VCaP (cell line): Measurements from ENCODE around the gene CACNB3.
"Not testable (repeated sequence)": the region's sequence is repeated elsewhere in the genome, so short reads cannot be mapped to it uniquely, and the experiment has no call there.

Experiments
- H3K27ac ChIP-seq: fragments of 450-650 bp; 2 replicates; pipeline ENCODE4 v1.5.1; 2017
- CTCF ChIP-seq: fragments of 450-650 bp; conservative IDR thresholded peaks from 2 replicates; pipeline ENCODE4 v1.5.1; 2017; ENCODE audit warnings: mild to moderate bottlenecking, moderate library complexity

Gene CACNB3

GRCh38 chr12:48828841-48829575 is 10.7 kb downstream of the CACNB3 start:
- TF ChIP-seq CTCF, result no peak

GRCh38 chr12:48831257-48831656 is 13.0 kb downstream of the CACNB3 start:
- TF ChIP-seq CTCF, result no peak
- H3K27ac ChIP-seq, result no peak overlapping the region

More at GRCh38 chr12:48828841-48829575, 10.7 kb downstream of the CACNB3 start:
- H3K27ac ChIP-seq, result no peak overlapping the region

GRCh38 chr12:48832321-48833060 is 14.2 kb downstream of the CACNB3 start:
- TF ChIP-seq CTCF, result no peak
- no peak overlapping the region for H3K27ac ChIP-seq

GRCh38 chr12:48838048-48838447 is 19.8 kb downstream of the CACNB3 start:
- no peak overlapping the region for H3K27ac ChIP-seq
- TF ChIP-seq CTCF, result no peak

- not testable (repeated sequence) for H3K27ac ChIP-seq
Observed at GRCh38 chr12:48842021-48842420, 23.7 kb downstream of the CACNB3 start.

- H3K27ac ChIP-seq, result peak within 1 kb of the TSS; percentile 97
- no peak for TF ChIP-seq CTCF
Observed at GRCh38 chr12:48851883-48852733, 33.8 kb downstream of the CACNB3 start, which contains the start of gene DDX23. Gene DDX23, minus strand, starts transcription at chr12:48852163. Its CDS starts 6,381 bp downstream, at chr12:48845782.

- peak overlapping the region; percentile 97 for H3K27ac ChIP-seq
- peak; percentile 90 for TF ChIP-seq CTCF
Observed at GRCh38 chr12:48852734-48853688, 34.7 kb downstream of the CACNB3 start.
